H1 (cell line): Measurements from ENCODE around the gene GAS6. TPM values are rescaled to one million over a fixed set of nuclear protein-coding genes. Genes with fewer than 3 reads are reported as not detected.

Experiments
- CTCF ChIA-PET: fragments of 300-600 bp; sonication (Branson Sonifier 250); formaldehyde crosslinking; loops from one replicate; lab custom pipeline; 2021; ENCODE audit not compliant: partially characterized antibody; lab: Charles Lee
- POLR2A ChIA-PET: fragments of 300-600 bp; sonication (Branson Sonifier 250); formaldehyde crosslinking; loops from one replicate; lab custom pipeline; 2021; ENCODE audit warnings: inconsistent platforms; ENCODE audit not compliant: partially characterized antibody; lab: Charles Lee
- DNase-seq, 2 experiments: peaks; one replicate each; pipeline versions ENCODE4 v3.0.0 to v3.0.0-alpha.2; 2010 to 2022; ENCODE audit warnings: low spot score in 2 of 2, low read depth in 1 of 2, mixed read lengths in 1 of 2
- FAIRE-seq: peaks from 2 replicates; lab custom pipeline; 2011; peaks lifted over from hg19 to GRCh38; lab: Jason Lieb, UNC
- H2AFZ ChIP-seq: 2 replicates; pipeline ENCODE4 v1.8.1; 2012; ENCODE audit warnings: low read length, inconsistent platforms
- H2AK5ac ChIP-seq: 2 replicates; pipeline ENCODE4 v1.6.1; 2013; ENCODE audit warnings: low read depth, low read length
- H2BK120ac ChIP-seq: replicated peaks from 2 replicates; pipeline ENCODE3; 2013; ENCODE audit warnings: low read depth, low read length, inconsistent platforms
- H2BK12ac ChIP-seq: 2 replicates; pipeline ENCODE4 v1.6.1; 2013; ENCODE audit warnings: low read depth, low read length
- H2BK15ac ChIP-seq: 2 replicates; pipeline ENCODE4 v1.6.1; 2013; ENCODE audit warnings: low read length
- H2BK20ac ChIP-seq: 2 replicates; pipeline ENCODE4 v1.6.1; 2013; ENCODE audit warnings: low read length
- H2BK5ac ChIP-seq: 2 replicates; pipeline ENCODE4 v1.6.1; 2013; ENCODE audit warnings: low read depth, low read length
- H3K14ac ChIP-seq: 2 replicates; pipeline ENCODE4 v1.6.1; 2013; ENCODE audit warnings: inconsistent platforms; ENCODE audit not compliant: insufficient read length
- H3K18ac ChIP-seq: 2 replicates; pipeline ENCODE4 v1.6.1; 2013; ENCODE audit warnings: low read length; ENCODE audit errors: extremely low read depth
- H3K23ac ChIP-seq: 2 replicates; pipeline ENCODE4 v1.6.1; 2013; ENCODE audit warnings: inconsistent platforms; ENCODE audit not compliant: insufficient read length
- H3K23me2 ChIP-seq: 2 replicates; pipeline ENCODE4 v1.6.1; 2013; ENCODE audit warnings: low read depth, low read length
- H3K27ac ChIP-seq: 2 replicates; pipeline ENCODE4 v1.6.1; 2011; ENCODE audit warnings: low read depth, low read length, inconsistent platforms
- H3K27me3 ChIP-seq, 4 experiments: replicated peaks in 1 of 4; 1 replicate in 1 of 4; 2 replicates in 3 of 4; pipeline versions ENCODE4 v1.6.1 to v1.8.1; 2011 to 2013; ENCODE audit warnings: low read length in 3 of 4, mild to moderate bottlenecking in 3 of 4, inconsistent platforms in 2 of 4, mixed read lengths in 2 of 4, moderate library complexity in 1 of 4; ENCODE audit not compliant: control insufficient read depth in 3 of 4, insufficient read depth in 3 of 4; ENCODE audit errors: extremely low read depth in 1 of 4
- H3K36me3 ChIP-seq, 4 experiments: 2 replicates each; pipeline versions ENCODE4 v1.6.1 to v1.8.1; 2011 to 2013; ENCODE audit warnings: mild to moderate bottlenecking in 4 of 4, low read length in 3 of 4, moderate library complexity in 2 of 4, control low read depth in 1 of 4, inconsistent platforms in 1 of 4; ENCODE audit not compliant: insufficient read depth in 4 of 4, control insufficient read depth in 2 of 4
- H3K4ac ChIP-seq: replicated peaks from 2 replicates; pipeline ENCODE3; 2013; ENCODE audit warnings: low read length, low read depth, mixed read lengths, inconsistent platforms; ENCODE audit not compliant: insufficient read length
- H3K4me1 ChIP-seq, 4 experiments: replicated peaks in 1 of 4; 1 replicate in 1 of 4; 2 replicates in 3 of 4; pipeline versions ENCODE4 v1.6.1 to v1.8.1; 2011 to 2013; ENCODE audit warnings: low read length in 3 of 4, inconsistent platforms in 2 of 4, mixed read lengths in 1 of 4; ENCODE audit not compliant: insufficient read depth in 4 of 4, control insufficient read depth in 3 of 4
- H3K4me2 ChIP-seq, 2 experiments: 2 replicates each; pipeline versions ENCODE4 v1.6.1 to v1.8.1; 2011 to 2013; ENCODE audit warnings: low read depth in 2 of 2, low read length in 2 of 2, control low read depth in 1 of 2, inconsistent platforms in 1 of 2, mild to moderate bottlenecking in 1 of 2; ENCODE audit not compliant: insufficient read depth in 1 of 2
- H3K4me3 ChIP-seq, 4 experiments: fragments of 200-600, 300-600 bp in 1 of 4; sonication (generic), shearing (Covaris generic), sonication (Bioruptor Twin) in 1 of 4; 2 replicates each; pipeline versions ENCODE4 v1.5.1 to v1.8.1; 2011 to 2016; ENCODE audit warnings: low read length in 4 of 4, low read depth in 3 of 4, control low read depth in 2 of 4, inconsistent platforms in 2 of 4, mild to moderate bottlenecking in 2 of 4, mixed read lengths in 1 of 4, moderate library complexity in 1 of 4; ENCODE audit not compliant: insufficient read depth in 2 of 4; ENCODE audit errors: extremely low read depth in 1 of 4
- H3K56ac ChIP-seq: replicated peaks from 2 replicates; pipeline ENCODE3; 2013; ENCODE audit warnings: low read depth, mild to moderate bottlenecking, mixed read lengths, low read length, inconsistent platforms; ENCODE audit not compliant: insufficient read length
- H3K79me1 ChIP-seq: 2 replicates; pipeline ENCODE4 v1.6.1; 2013; ENCODE audit warnings: low read depth, low read length, control low read depth
- H3K79me2 ChIP-seq, 2 experiments: 2 replicates each; pipeline versions ENCODE4 v1.6.1 to v1.8.1; 2012 to 2013; ENCODE audit warnings: low read length in 2 of 2, mild to moderate bottlenecking in 2 of 2, inconsistent platforms in 1 of 2; ENCODE audit not compliant: insufficient read depth in 2 of 2, control insufficient read depth in 1 of 2
- H3K9ac ChIP-seq, 4 experiments: replicated peaks in 1 of 4; 1 replicate in 1 of 4; 2 replicates in 3 of 4; pipeline versions ENCODE4 v1.6.1 to v1.8.1; 2011 to 2013; ENCODE audit warnings: low read depth in 3 of 4, low read length in 3 of 4, control low read depth in 2 of 4, mild to moderate bottlenecking in 2 of 4, moderate library complexity in 2 of 4, inconsistent platforms in 1 of 4; ENCODE audit errors: extremely low read depth in 1 of 4
- H3K9me3 ChIP-seq, 2 experiments: 2 replicates each; pipeline versions ENCODE4 v1.6.1 to v1.8.1; 2012 to 2013; ENCODE audit warnings: mild to moderate bottlenecking in 2 of 2, moderate library complexity in 2 of 2, control low read depth in 1 of 2, inconsistent platforms in 1 of 2, low read depth in 1 of 2, low read length in 1 of 2, mixed read lengths in 1 of 2; ENCODE audit not compliant: insufficient read depth in 2 of 2
- H4K20me1 ChIP-seq, 2 experiments: replicated peaks in 1 of 2; 2 replicates each; pipeline versions ENCODE3 to v1.8.1; 2011 to 2013; ENCODE audit warnings: inconsistent platforms in 2 of 2, low read length in 2 of 2, mild to moderate bottlenecking in 1 of 2; ENCODE audit not compliant: insufficient read depth in 2 of 2, control insufficient read depth in 1 of 2
- H4K5ac ChIP-seq: 2 replicates; pipeline ENCODE4 v1.6.1; 2013; ENCODE audit warnings: low read length, low read depth, mixed read lengths, inconsistent platforms; ENCODE audit not compliant: insufficient read length
- H4K8ac ChIP-seq: 2 replicates; pipeline ENCODE4 v1.8.0; 2013; ENCODE audit warnings: mild to moderate bottlenecking, moderate library complexity, low read length, inconsistent platforms; ENCODE audit not compliant: insufficient read depth; ENCODE audit errors: extremely low read depth
- H4K91ac ChIP-seq: replicated peaks from 2 replicates; pipeline ENCODE3; 2013; ENCODE audit warnings: low read length, mixed read lengths, inconsistent platforms; ENCODE audit not compliant: insufficient read length
- KDM4A ChIP-seq: IDR thresholded peaks from one replicate; pipeline ENCODE4 v1.7.1; 2012; ENCODE audit warnings: low read depth, mild to moderate bottlenecking, moderate library complexity, low read length, inconsistent platforms; ENCODE audit not compliant: severe bottlenecking
- KDM5A ChIP-seq: fragments of 200-600 bp; IDR thresholded peaks from 2 replicates; pipeline ENCODE4 v1.7.1; 2012; ENCODE audit warnings: mild to moderate bottlenecking, low read length, inconsistent platforms, mixed read lengths
- POLR2AphosphoS5 ChIP-seq: IDR thresholded peaks from 2 replicates; pipeline ENCODE4 v1.6.1; 2011; ENCODE audit warnings: low read depth, low read length
- WGBS, 2 experiments: shearing (Covaris generic) in 1 of 2; methylation state at CpG; one replicate each; pipeline versions ENCODE4 v1.1.6 to v1.1.7; 2013 to 2015; ENCODE audit warnings: low lambda C conversion rate in 2 of 2, mixed read lengths in 2 of 2, inconsistent platforms in 1 of 2, low coverage in 1 of 2, missing lambda C conversion rate in 1 of 2; ENCODE audit not compliant: insufficient replicate concordance in 2 of 2, insufficient coverage in 1 of 2, insufficient read length in 1 of 2; ENCODE audit errors: extremely low coverage in 1 of 2, missing lambda C conversion rate in 1 of 2; 5-methylcytosine and 5-hydroxymethylcytosine counted together
- polyA plus RNA-seq, 7 experiments: library from polyadenylated mRNA; depleted of rRNA in 3 of 7; stranded (reverse) in 5 of 7; unstranded in 2 of 7; fragments of >200 nt in 5 of 7; fragments of 200-250 nt in 2 of 7; gene quantifications; 1 replicate in 5 of 7; 2 replicates in 1 of 7; 4 replicates in 1 of 7; pipeline versions ENCODE4 v1.2.1 to v1.2.3, GENCODE V29; 2011 to 2013; ENCODE audit warnings: missing spikeins in 2 of 7, mixed read lengths in 2 of 7
- total RNA-seq: library from RNA; stranded (reverse); fragmentation: NEBNext Ultra II Directional; extraction: Animal tissue kit (Norgen Biotek cat#: 25700); gene quantifications from 2 replicates; pipeline ENCODE4 v1.2.1, GENCODE V29; 2021
- TF ChIP-seq, protein P1 (sequence below): IDR thresholded peaks from 2 replicates; pipeline ENCODE4 v1.6.1; 2012; ENCODE audit warnings: inconsistent platforms

Gene GAS6
- total and polyA plus RNA-seq, 2 of the 8 experiments (the other 6 are each of a cell fraction or from before 2014, with no cell fraction given): 18.6 to 31.0 TPM

DNA sequence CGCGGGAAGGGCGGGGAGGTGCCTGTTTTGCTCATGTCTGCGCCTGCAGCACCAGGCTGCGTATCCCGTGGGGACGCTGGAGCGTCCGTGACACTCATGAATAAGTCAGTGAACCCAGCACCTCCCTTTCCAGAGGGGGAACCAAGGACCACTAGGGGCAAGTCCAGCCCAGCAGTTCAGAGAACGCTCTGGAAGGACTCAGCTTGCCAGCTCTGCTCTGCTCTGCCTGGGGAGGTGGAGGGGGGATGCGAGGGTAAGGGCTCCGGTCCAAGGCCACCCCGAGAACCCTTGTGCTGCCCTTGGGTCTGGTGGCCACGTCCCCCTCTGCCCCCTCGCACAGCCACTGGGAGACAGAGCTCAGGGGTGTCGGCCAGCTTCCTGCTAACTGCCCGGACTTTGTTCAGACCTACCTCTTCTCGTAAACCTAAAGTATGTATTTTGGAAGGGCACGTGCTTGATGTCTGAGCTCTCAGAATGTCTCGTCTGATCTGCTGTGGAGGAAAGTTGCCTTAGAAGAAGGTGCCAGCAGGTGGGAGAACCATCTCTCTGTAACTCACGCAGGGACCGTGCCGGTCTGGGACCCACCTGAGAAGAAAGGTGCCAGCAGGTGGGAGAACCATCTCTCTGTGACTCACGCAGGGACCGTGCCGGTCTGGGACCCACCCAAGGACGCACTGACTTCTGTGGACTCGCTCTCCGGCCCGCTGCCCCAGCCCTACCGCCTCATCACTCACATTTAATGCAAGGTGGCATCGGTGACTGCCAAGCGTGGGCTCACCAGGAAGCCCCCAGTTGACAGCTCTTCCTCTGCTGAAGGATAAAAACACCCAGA lies 70.8 kb downstream of the GAS6 start:
- no peak overlapping the region for H4K5ac ChIP-seq
- H3K4ac ChIP-seq: no peak overlapping the region
- no peak overlapping the region for H3K18ac ChIP-seq
- no peak for FAIRE-seq
- no peak overlapping the region for H2BK15ac ChIP-seq
- H2AK5ac ChIP-seq: no peak overlapping the region
- no peaks in the 10 kb centered on the region for H3K79me1 ChIP-seq
- no peak overlapping the region for H3K23ac ChIP-seq
- H3K14ac ChIP-seq: no peak overlapping the region
- H3K36me3 ChIP-seq: no peaks in the 10 kb centered on the region; a peak in 1 of 8 replicates
- no peak overlapping the region for H3K4me3 ChIP-seq
- H3K79me2 ChIP-seq: no peaks in the 10 kb centered on the region
- H4K91ac ChIP-seq: no peak overlapping the region
- no peak overlapping the region for H2BK120ac ChIP-seq
- no peak overlapping the region for H2BK5ac ChIP-seq
- H4K8ac ChIP-seq: no peak overlapping the region; the same call in 1 of the 2 replicates
- H3K23me2 ChIP-seq: peaks cover 16% of the 10 kb centered on the region; the same call in 1 of the 2 replicates
- WGBS, 2 experiments: 88% methylated on average over 33 of the region's 33 CpGs; no CpG with 5 or more reads in 1 of the 2 experiments
- no peak overlapping the region for H2BK20ac ChIP-seq
- peak overlapping the region; percentile 27; the same call in 1 of the 2 replicates for H2BK12ac ChIP-seq
- H3K4me1 ChIP-seq: peaks cover 0 to 3% (median 0%) of the 10 kb centered on the region in 4 experiments; a peak in 1 of 7 replicates
- H3K4me2 ChIP-seq: no peak overlapping the region
- no peak overlapping the region for H3K9ac ChIP-seq
- no peak overlapping the region for H2AFZ ChIP-seq
- TF ChIP-seq KDM5A: no peak
- TF ChIP-seq, protein P1, sequence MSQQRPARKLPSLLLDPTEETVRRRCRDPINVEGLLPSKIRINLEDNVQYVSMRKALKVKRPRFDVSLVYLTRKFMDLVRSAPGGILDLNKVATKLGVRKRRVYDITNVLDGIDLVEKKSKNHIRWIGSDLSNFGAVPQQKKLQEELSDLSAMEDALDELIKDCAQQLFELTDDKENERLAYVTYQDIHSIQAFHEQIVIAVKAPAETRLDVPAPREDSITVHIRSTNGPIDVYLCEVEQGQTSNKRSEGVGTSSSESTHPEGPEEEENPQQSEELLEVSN: no peak
- no peak for TF ChIP-seq KDM4A
- TF ChIP-seq POLR2AphosphoS5: no peak
- no peak overlapping the region for H3K27ac ChIP-seq
- no peak overlapping the region for H3K56ac ChIP-seq
- peaks cover 0 to 7% of the 10 kb centered on the region in 2 experiments for H4K20me1 ChIP-seq
- no peaks in the 10 kb centered on the region for H3K27me3 ChIP-seq
- no peaks in the 10 kb centered on the region; a peak in 1 of 4 replicates for H3K9me3 ChIP-seq
- DNase-seq: no peak
- ChIA-PET CTCF (interaction anchor here (0.7 to 3.2 kb wide), 5 partner anchors 9 to 763 kb away, joined by 3 to 18 read pairs (median 3); no protein-coding TSS in a partner anchor), POLR2A (interaction anchor here (1.4 kb wide), 1 partner anchor 10 kb away, joined by 3 read pairs; no protein-coding TSS in a partner anchor)
